ENCODE results near the gene TIRAP. TPM values are rescaled to one million over a fixed set of nuclear protein-coding genes. Genes with fewer than 3 reads are reported as not detected.

The TIRAP gene
- total RNA-seq, 1 experiment from 2014 or later: 5.6 TPM

- no peak for TF ChIP-seq AFF4 (CRISPR knock-in tag; IDR thresholded peaks at IDR 0.05; ENCODE audit: borderline replicate concordance)
- peak; percentile 64; the same call in 1 of the 2 replicates for TF ChIP-seq KAT7 (CRISPR knock-in tag; IDR thresholded peaks at IDR 0.05; ENCODE audit: borderline replicate concordance)
- TF ChIP-seq ZNF263 (CRISPR knock-in tag; IDR thresholded peaks at IDR 0.05; ENCODE audit: low read depth): no peak
- TF ChIP-seq ESRRA (CRISPR knock-in tag; IDR thresholded peaks at IDR 0.05; ENCODE audit: borderline replicate concordance): 0 out of 2 replicates have a peak, but pooled peaks have one; percentile 33
- no peak for TF ChIP-seq RORB (CRISPR knock-in tag; IDR thresholded peaks at IDR 0.05)
- TF ChIP-seq ZNF423 (CRISPR knock-in tag; IDR thresholded peaks at IDR 0.05): no peak
- TF ChIP-seq SOX15 (CRISPR knock-in tag; IDR thresholded peaks at IDR 0.05): no peak
- TF ChIP-seq E2F4 (CRISPR knock-in tag; IDR thresholded peaks at IDR 0.05; ENCODE audit: borderline replicate concordance, low read depth): no peak
- TF ChIP-seq ATF1 (CRISPR knock-in tag; IDR thresholded peaks at IDR 0.05): no peak
- TF ChIP-seq STAT6 (CRISPR knock-in tag; conservative IDR thresholded peaks at IDR 0.05; ENCODE audit: low read depth): no peak
- TF ChIP-seq NFE2L1 (CRISPR knock-in tag; IDR thresholded peaks at IDR 0.05): peak; percentile 62; the same call in 1 of the 2 replicates
- peak; percentile 64; the same call in 1 of the 2 replicates for TF ChIP-seq ETV6 (CRISPR knock-in tag; IDR thresholded peaks at IDR 0.05)
- TF ChIP-seq ZNF121 (CRISPR knock-in tag; IDR thresholded peaks at IDR 0.05): no peak
Measured at GRCh38 chr11:126282736-126283591, at the start of gene TIRAP (continued).

- ATAC-seq: no peak
- DNase-seq (ENCODE audit: low spot score): no peak
- POLR2A ChIA-PET: no interaction called here
- peaks cover 25% of the 10 kb centered on the region for H3K36me3 Mint-ChIP-seq
- no peak overlapping the region for H3K27ac Mint-ChIP-seq
- no peaks in the 10 kb centered on the region for H3K27me3 Mint-ChIP-seq (ENCODE audit: low read depth)
- H3K9me3 Mint-ChIP-seq: no peaks in the 10 kb centered on the region
- H3K4me1 Mint-ChIP-seq: no peaks in the 10 kb centered on the region
- CTCF ChIA-PET: no interaction called here
- no peak overlapping the region for H3K4me3 Mint-ChIP-seq
- TF ChIP-seq NR3C1 (CRISPR knock-in tag; conservative IDR thresholded peaks at IDR 0.05; ENCODE audit: low read depth): no peak
- no peak for TF ChIP-seq ZNF396 (CRISPR knock-in tag; IDR thresholded peaks at IDR 0.05; ENCODE audit: borderline replicate concordance)
- no peak for TF ChIP-seq ZNF219 (CRISPR knock-in tag; IDR thresholded peaks at IDR 0.05; ENCODE audit: borderline replicate concordance)
- TF ChIP-seq PRDM15 (CRISPR knock-in tag; IDR thresholded peaks at IDR 0.05): no peak
- no peak for TF ChIP-seq STAT6 (CRISPR knock-in tag; conservative IDR thresholded peaks at IDR 0.05; ENCODE audit: low read depth)
- TF ChIP-seq ZNF138 (CRISPR knock-in tag; conservative IDR thresholded peaks at IDR 0.05): no peak
- TF ChIP-seq NFATC4 (CRISPR knock-in tag; IDR thresholded peaks at IDR 0.05): no peak
- no peak for TF ChIP-seq ZBTB43 (CRISPR knock-in tag; IDR thresholded peaks at IDR 0.05)
Measured at GRCh38 chr11:126233391-126233790, 49.5 kb upstream of the TIRAP start.

All from WTC11 (cell line).